ENCODE results near the gene ST7L.

- TF ChIP-seq CTCF (IDR thresholded peaks at IDR 0.05; ENCODE audit: low read depth, low read length) (no peak), EZH2phosphoT487 (IDR thresholded peaks at IDR 0.05; ENCODE audit: low read depth) (no peak)
These were observed 37.3 kb downstream of the ST7L start for GRCh38 chr1:112581586-112582192.
